SH-SY5Y (cell line): ENCODE measurements around the gene SIRT6.

Experiments
- GATA2 ChIP-seq: IDR thresholded peaks from 2 replicates; pipeline ENCODE4 v1.6.1; 2011; ENCODE audit warnings: mild to moderate bottlenecking, low read depth, low read length
- GATA3 ChIP-seq: IDR thresholded peaks from 2 replicates; pipeline ENCODE4 v1.6.1; 2011; ENCODE audit warnings: low read depth, mild to moderate bottlenecking, low read length, moderate library complexity

DNA sequence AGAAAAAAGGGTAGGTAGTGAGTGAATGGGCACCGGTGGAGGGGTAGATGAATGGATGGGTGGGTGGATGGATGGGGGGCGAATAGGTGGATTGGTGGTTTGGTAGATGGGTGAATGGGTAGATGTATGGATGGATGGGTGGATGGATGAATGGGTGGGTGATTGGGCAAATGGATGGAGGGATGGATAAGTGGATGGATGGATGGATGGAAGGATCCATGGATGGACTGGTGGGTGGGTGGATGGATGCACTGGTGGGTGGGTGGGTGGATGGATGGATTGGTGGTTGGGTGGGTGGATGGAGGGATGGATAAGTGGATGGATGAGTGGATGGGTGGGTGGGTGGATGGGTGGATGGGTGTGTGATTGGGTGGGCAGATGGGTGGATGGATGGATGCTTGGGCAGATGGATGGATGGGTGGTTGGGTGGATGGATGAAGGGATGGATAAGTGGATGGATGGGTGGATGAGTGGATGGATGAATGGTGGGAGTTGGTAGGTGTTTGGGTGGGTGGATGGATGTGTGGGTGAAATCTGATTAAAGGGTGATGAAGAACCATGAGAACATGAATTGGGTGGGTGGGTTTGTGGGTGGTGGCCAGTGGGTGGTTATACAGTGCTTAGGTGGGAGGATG lies 2.5 kb upstream of the SIRT6 start:
- TF ChIP-seq GATA2 (no peak), GATA3 (no peak)
